Esophagus mucosa (tissue), 1 donor: Measurements from ENCODE around the gene DOLPP1. TPM values are rescaled to one million over a fixed set of nuclear protein-coding genes. Genes with fewer than 3 reads are reported as not detected.
A peak's percentile ranks its signal among the peaks of the same experiment; 100 is the strongest.
"Not testable (repeated sequence)": the region's sequence is repeated elsewhere in the genome, so short reads cannot be mapped to it uniquely, and the experiment has no call there.

Source experiments
- ATAC-seq: fragments of 200-7000 bp; cut with Tn5 transposase; one replicate; pipeline ENCODE4 v1.9.1; 2020
- total RNA-seq: library from RNA; stranded (reverse); gene quantifications from one replicate; pipeline ENCODE4 v1.2.4, GENCODE V29; 2023
- donor health status: DM: yes; HTN: yes; CAD: no.

DOLPP1 gene
- 14.7 TPM for total RNA-seq

- ATAC-seq, result peak; percentile 97
Observed at GRCh38 chr9:129080601-129081387, at the start of gene DOLPP1. DOLPP1 (plus strand) TSS chr9:129081111; CDS start chr9:129081132, 21 bp downstream.

- ATAC-seq, result no peak
Observed at GRCh38 chr9:129031514-129031913, 49.4 kb upstream of the DOLPP1 start.

GRCh38 chr9:129032541-129033159 is 48.3 kb upstream of the DOLPP1 start:
- no peak for ATAC-seq

GRCh38 chr9:129033216-129033615 is 47.7 kb upstream of the DOLPP1 start:
- no peak for ATAC-seq

- not testable (repeated sequence) for ATAC-seq
Observed at GRCh38 chr9:129035838-129036237, 45.1 kb upstream of the DOLPP1 start.

GRCh38 chr9:129036241-129036922 is 44.5 kb upstream of the DOLPP1 start, which contains the start of gene MIGA2:
MIGA2 (plus strand) TSS chr9:129036626; CDS start chr9:129040595, 3,969 bp downstream.
- ATAC-seq, result peak; percentile 97

GRCh38 chr9:129036923-129037766 is 43.8 kb upstream of the DOLPP1 start:
- ATAC-seq, result peak; percentile 13

GRCh38 chr9:129037767-129038098 is 43.2 kb upstream of the DOLPP1 start:
- no peak for ATAC-seq

- peak; percentile 15 for ATAC-seq
Observed at GRCh38 chr9:129038109-129038852, 42.6 kb upstream of the DOLPP1 start.

- ATAC-seq, result no peak
Observed at GRCh38 chr9:129040113-129040643, 40.7 kb upstream of the DOLPP1 start.

GRCh38 chr9:129042016-129042415 is 38.9 kb upstream of the DOLPP1 start:
- no peak for ATAC-seq

GRCh38 chr9:129052592-129052991 is 28.3 kb upstream of the DOLPP1 start:
- ATAC-seq, result peak; percentile 95

GRCh38 chr9:129053020-129053419 is 27.9 kb upstream of the DOLPP1 start:
- no peak for ATAC-seq

GRCh38 chr9:129054163-129054851 is 26.6 kb upstream of the DOLPP1 start:
- no peak for ATAC-seq

GRCh38 chr9:129058965-129059795 is 21.7 kb upstream of the DOLPP1 start:
- peak; percentile 37 for ATAC-seq

GRCh38 chr9:129059796-129060785 is 20.8 kb upstream of the DOLPP1 start:
- peak; percentile 8 for ATAC-seq

- no peak for ATAC-seq
Observed at GRCh38 chr9:129060991-129061390, 19.9 kb upstream of the DOLPP1 start.

GRCh38 chr9:129063061-129063460 is 17.9 kb upstream of the DOLPP1 start:
- peak; percentile 17 for ATAC-seq

GRCh38 chr9:129064499-129064908 is 16.4 kb upstream of the DOLPP1 start:
- ATAC-seq, result no peak
